K562 (cell line): ENCODE measurements around the gene ZNF593OS. TPM values are rescaled to one million over a fixed set of nuclear protein-coding genes. Genes with fewer than 3 reads are reported as not detected.

Experiments used
- CXXC5 ChIP-seq: fragments of 250-450 bp; sonication (Bioruptor Pico); IDR thresholded peaks from 2 replicates; pipeline ENCODE4 v1.8.0; 2022; ENCODE audit warnings: inconsistent platforms, mild to moderate bottlenecking, moderate library complexity
- EP300 ChIP-seq: IDR thresholded peaks from 2 replicates; pipeline ENCODE4 v1.6.1; 2012; ENCODE audit warnings: low read length, improper control_type of control experiment
- FOXA3 ChIP-seq, 2 experiments: fragments of 450-650 bp in 1 of 2; sonication (generic) in 1 of 2; formaldehyde crosslinking; IDR thresholded peaks in 1 of 2; conservative IDR thresholded peaks in 1 of 2; 2 replicates each; pipeline versions ENCODE4 v1.4.0 to v1.8.0; 2020 to 2022; ENCODE audit warnings: mild to moderate bottlenecking in 2 of 2, missing genetic modification reagents in 1 of 2
- MTA3 ChIP-seq: fragments of 450-650 bp; formaldehyde crosslinking; IDR thresholded peaks from 2 replicates; pipeline ENCODE4 v1.6.1; 2017; ENCODE audit warnings: mild to moderate bottlenecking, borderline replicate concordance
- NFIC ChIP-seq: fragments of 450-650 bp; IDR thresholded peaks from 2 replicates; pipeline ENCODE4 v1.6.1; 2017; ENCODE audit warnings: mild to moderate bottlenecking, inconsistent platforms
- NONO ChIP-seq, 2 experiments: fragments of 200-400 bp in 1 of 2; fragments of 450-650 bp in 1 of 2; formaldehyde crosslinking in 1 of 2; IDR thresholded peaks; 2 replicates each; pipeline ENCODE4 v1.6.1; 2017; ENCODE audit warnings: low read depth in 2 of 2, mild to moderate bottlenecking in 2 of 2, moderate library complexity in 2 of 2, low read length in 1 of 2
- POLR3G ChIP-seq: IDR thresholded peaks from 2 replicates; pipeline ENCODE4 v1.6.1; 2011; ENCODE audit not compliant: insufficient read length, insufficient replicate concordance; ENCODE audit errors: extremely low read depth
- RBM17 ChIP-seq: fragments of 200-400 bp; formaldehyde crosslinking; IDR thresholded peaks from 2 replicates; pipeline ENCODE4 v1.6.1; 2017; ENCODE audit warnings: low read depth, mild to moderate bottlenecking, low read length, borderline replicate concordance
- SPI1 ChIP-seq: IDR thresholded peaks from 2 replicates; pipeline ENCODE4 v1.6.1; 2011; ENCODE audit warnings: low read depth, low read length, control low read depth, borderline replicate concordance
- TOE1 ChIP-seq, 2 experiments: fragments of 450-650 bp in 1 of 2; sonication (generic) in 1 of 2; formaldehyde crosslinking in 1 of 2; IDR thresholded peaks; 2 replicates each; pipeline versions ENCODE4 v1.7.1 to v1.8.0; 2016 to 2022; ENCODE audit warnings: borderline replicate concordance in 2 of 2, mild to moderate bottlenecking in 2 of 2, antibody characterized with exemption in 1 of 2, inconsistent platforms in 1 of 2, low read depth in 1 of 2, missing genetic modification reagents in 1 of 2, moderate library complexity in 1 of 2
- ZNF584 ChIP-seq: fragments of 200-800 bp; sonication (Bioruptor generic); IDR thresholded peaks from 2 replicates; pipeline ENCODE4 v1.6.1; 2016; ENCODE audit warnings: low read depth, mild to moderate bottlenecking, missing genetic modification characterization, missing compliant biosample characterization
- ZNF668 ChIP-seq: fragments of 250-450 bp; sonication (Bioruptor Pico); IDR thresholded peaks from 2 replicates; pipeline ENCODE4 v1.8.0; 2022; ENCODE audit warnings: mild to moderate bottlenecking, inconsistent platforms
- polyA plus RNA-seq, 8 experiments: library from polyadenylated mRNA; depleted of rRNA in 4 of 8; stranded (reverse) in 5 of 8; unstranded in 3 of 8; fragments of >200 nt; fragmentation: Nextera tagmentation in 2 of 8; fragmentation: Illumina TruSeq in 1 of 8; extraction: Ambion mirVana in 2 of 8; extraction: Trizol in 1 of 8; gene quantifications; 2 replicates each; pipeline versions ENCODE4 v1.2.1 to v1.2.3, GENCODE V29; 2011 to 2014; ENCODE audit warnings: inconsistent platforms in 1 of 8, missing spikeins in 1 of 8
- total RNA-seq, 7 experiments: library from RNA; depleted of rRNA in 6 of 7; stranded (reverse); fragments of >200 nt in 6 of 7; fragmentation: Illumina TruSeq in 2 of 7; extraction: Trizol in 2 of 7; gene quantifications; 2 replicates each; pipeline versions ENCODE4 v1.2.1 to v1.2.3, GENCODE V29; 2011 to 2021; ENCODE audit warnings: low replicate concordance in 1 of 7
- TF ChIP-seq, protein P1 (sequence below): fragments of 450-650 bp; IDR thresholded peaks from 2 replicates; pipeline ENCODE4 v1.6.1; 2017; ENCODE audit warnings: antibody characterized with exemption, mild to moderate bottlenecking
- TF ChIP-seq, protein P2 (sequence below): fragments of 200-800 bp; sonication (Bioruptor generic); IDR thresholded peaks from 2 replicates; pipeline ENCODE4 v1.6.1; 2017; ENCODE audit warnings: missing genetic modification characterization, missing compliant biosample characterization
- TF ChIP-seq, protein P3 (sequence below): sonication (generic); formaldehyde crosslinking; IDR thresholded peaks from 2 replicates; pipeline ENCODE4 v1.8.1; 2023; ENCODE audit warnings: mild to moderate bottlenecking, missing genetic modification reagents, moderate library complexity
- TF ChIP-seq, protein P4 (sequence below): fragments of 450-650 bp; IDR thresholded peaks from one replicate; pipeline ENCODE4 v1.6.1; 2018; ENCODE audit warnings: mild to moderate bottlenecking, moderate library complexity; ENCODE audit not compliant: partially characterized antibody

ZNF593OS gene
- total and polyA plus RNA-seq, 9 of the 15 experiments (the other 6 are each of a cell fraction or from before 2014, with no cell fraction given): 0.24 to 0.27 TPM; not detected in 7

- TF ChIP-seq, protein P1, sequence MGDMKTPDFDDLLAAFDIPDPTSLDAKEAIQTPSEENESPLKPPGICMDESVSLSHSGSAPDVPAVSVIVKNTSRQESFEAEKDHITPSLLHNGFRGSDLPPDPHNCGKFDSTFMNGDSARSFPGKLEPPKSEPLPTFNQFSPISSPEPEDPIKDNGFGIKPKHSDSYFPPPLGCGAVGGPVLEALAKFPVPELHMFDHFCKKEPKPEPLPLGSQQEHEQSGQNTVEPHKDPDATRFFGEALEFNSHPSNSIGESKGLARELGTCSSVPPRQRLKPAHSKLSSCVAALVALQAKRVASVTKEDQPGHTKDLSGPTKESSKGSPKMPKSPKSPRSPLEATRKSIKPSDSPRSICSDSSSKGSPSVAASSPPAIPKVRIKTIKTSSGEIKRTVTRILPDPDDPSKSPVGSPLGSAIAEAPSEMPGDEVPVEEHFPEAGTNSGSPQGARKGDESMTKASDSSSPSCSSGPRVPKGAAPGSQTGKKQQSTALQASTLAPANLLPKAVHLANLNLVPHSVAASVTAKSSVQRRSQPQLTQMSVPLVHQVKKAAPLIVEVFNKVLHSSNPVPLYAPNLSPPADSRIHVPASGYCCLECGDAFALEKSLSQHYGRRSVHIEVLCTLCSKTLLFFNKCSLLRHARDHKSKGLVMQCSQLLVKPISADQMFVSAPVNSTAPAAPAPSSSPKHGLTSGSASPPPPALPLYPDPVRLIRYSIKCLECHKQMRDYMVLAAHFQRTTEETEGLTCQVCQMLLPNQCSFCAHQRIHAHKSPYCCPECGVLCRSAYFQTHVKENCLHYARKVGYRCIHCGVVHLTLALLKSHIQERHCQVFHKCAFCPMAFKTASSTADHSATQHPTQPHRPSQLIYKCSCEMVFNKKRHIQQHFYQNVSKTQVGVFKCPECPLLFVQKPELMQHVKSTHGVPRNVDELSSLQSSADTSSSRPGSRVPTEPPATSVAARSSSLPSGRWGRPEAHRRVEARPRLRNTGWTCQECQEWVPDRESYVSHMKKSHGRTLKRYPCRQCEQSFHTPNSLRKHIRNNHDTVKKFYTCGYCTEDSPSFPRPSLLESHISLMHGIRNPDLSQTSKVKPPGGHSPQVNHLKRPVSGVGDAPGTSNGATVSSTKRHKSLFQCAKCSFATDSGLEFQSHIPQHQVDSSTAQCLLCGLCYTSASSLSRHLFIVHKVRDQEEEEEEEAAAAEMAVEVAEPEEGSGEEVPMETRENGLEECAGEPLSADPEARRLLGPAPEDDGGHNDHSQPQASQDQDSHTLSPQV: peak; percentile 77; the same call in 1 of the 2 replicates
- TF ChIP-seq, protein P2, sequence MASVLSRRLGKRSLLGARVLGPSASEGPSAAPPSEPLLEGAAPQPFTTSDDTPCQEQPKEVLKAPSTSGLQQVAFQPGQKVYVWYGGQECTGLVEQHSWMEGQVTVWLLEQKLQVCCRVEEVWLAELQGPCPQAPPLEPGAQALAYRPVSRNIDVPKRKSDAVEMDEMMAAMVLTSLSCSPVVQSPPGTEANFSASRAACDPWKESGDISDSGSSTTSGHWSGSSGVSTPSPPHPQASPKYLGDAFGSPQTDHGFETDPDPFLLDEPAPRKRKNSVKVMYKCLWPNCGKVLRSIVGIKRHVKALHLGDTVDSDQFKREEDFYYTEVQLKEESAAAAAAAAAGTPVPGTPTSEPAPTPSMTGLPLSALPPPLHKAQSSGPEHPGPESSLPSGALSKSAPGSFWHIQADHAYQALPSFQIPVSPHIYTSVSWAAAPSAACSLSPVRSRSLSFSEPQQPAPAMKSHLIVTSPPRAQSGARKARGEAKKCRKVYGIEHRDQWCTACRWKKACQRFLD: peak; percentile 75
- TF ChIP-seq ZNF584 (CRISPR knock-in tag) (no peak), POLR3G (no peak), ZNF668 (CRISPR knock-in tag) (no peak), CXXC5 (CRISPR knock-in tag) (no peak; the same call in 1 of the 2 replicates), MTA3 (peak; percentile 45; the same call in 1 of the 2 replicates), SPI1 (peak; percentile 52; the same call in 1 of the 2 replicates), RBM17 (no peak), TOE1 (IDR thresholded peaks at IDR 0.05; ENCODE audit: borderline replicate concordance) (0 out of 2 replicates have a peak, but pooled peaks have one; percentile 16), TOE1 (CRISPR knock-in tag; IDR thresholded peaks at IDR 0.05; ENCODE audit: borderline replicate concordance, low read depth) (no peak), NONO (IDR thresholded peaks at IDR 0.05; ENCODE audit: low read depth in 2 of 2, low read length in 1 of 2) (no peak; a peak in 1 of 4 replicates), NFIC (no peak), FOXA3 (CRISPR knock-in tag; conservative IDR thresholded peaks at IDR 0.05 in 1 of 2, IDR thresholded peaks at IDR 0.05 in 1 of 2) (peak in 1 of 2 experiments; percentile 64; a peak in 1 of 4 replicates), EP300 (peak; percentile 37; the same call in 1 of the 2 replicates)
- TF ChIP-seq, protein P3, sequence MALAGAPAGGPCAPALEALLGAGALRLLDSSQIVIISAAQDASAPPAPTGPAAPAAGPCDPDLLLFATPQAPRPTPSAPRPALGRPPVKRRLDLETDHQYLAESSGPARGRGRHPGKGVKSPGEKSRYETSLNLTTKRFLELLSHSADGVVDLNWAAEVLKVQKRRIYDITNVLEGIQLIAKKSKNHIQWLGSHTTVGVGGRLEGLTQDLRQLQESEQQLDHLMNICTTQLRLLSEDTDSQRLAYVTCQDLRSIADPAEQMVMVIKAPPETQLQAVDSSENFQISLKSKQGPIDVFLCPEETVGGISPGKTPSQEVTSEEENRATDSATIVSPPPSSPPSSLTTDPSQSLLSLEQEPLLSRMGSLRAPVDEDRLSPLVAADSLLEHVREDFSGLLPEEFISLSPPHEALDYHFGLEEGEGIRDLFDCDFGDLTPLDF (CRISPR knock-in tag): peak; percentile 28; the same call in 1 of the 2 replicates
- TF ChIP-seq, protein P4, sequence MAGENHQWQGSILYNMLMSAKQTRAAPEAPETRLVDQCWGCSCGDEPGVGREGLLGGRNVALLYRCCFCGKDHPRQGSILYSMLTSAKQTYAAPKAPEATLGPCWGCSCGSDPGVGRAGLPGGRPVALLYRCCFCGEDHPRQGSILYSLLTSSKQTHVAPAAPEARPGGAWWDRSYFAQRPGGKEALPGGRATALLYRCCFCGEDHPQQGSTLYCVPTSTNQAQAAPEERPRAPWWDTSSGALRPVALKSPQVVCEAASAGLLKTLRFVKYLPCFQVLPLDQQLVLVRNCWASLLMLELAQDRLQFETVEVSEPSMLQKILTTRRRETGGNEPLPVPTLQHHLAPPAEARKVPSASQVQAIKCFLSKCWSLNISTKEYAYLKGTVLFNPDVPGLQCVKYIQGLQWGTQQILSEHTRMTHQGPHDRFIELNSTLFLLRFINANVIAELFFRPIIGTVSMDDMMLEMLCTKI: no peak
Measured at GRCh38 chr1:26121854-26122773, 49.5 kb downstream of the ZNF593OS start (continued).
